HG03442 (cell line): ENCODE measurements around the gene SAP30.

Source experiments
- ATAC-seq: cut with Tn5 transposase; IDR thresholded peaks from one replicate; pipeline ENCODE4 v1.9.1; 2021; ENCODE audit warnings: mild to moderate bottlenecking, moderate library complexity; ENCODE audit not compliant: unreplicated experiment

The SAP30 gene, protein sequence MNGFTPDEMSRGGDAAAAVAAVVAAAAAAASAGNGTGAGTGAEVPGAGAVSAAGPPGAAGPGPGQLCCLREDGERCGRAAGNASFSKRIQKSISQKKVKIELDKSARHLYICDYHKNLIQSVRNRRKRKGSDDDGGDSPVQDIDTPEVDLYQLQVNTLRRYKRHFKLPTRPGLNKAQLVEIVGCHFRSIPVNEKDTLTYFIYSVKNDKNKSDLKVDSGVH

GRCh38 chr4:173370477-173371291 lies at the start of gene SAP30:
SAP30 (plus strand) TSS chr4:173370954; CDS start chr4:173371183, 229 bp downstream.
- ATAC-seq: peak; percentile 65

- ATAC-seq: no peak
Measured at GRCh38 chr4:173325007-173325736, 45.6 kb upstream of the SAP30 start.

- no peak for ATAC-seq
Measured at GRCh38 chr4:173328236-173328901, 42.4 kb upstream of the SAP30 start.

DNA sequence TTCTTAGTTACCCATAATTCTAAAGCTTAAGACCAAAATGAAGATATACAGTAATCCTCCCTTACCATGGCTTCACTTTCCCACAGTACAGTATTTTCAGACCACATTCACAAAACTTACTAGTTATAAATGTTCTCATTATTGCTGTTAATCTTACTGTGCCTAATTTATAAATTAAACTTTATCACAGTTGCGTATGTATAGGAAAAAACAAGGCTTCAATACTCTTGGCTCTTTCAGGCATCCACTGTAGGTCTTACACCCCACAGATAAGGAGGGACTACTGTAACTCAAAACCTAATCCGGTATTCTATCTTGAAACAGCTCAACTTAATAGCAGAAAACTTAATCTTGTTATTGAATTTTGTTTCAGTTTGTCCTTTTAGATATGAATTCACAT lies 40.2 kb upstream of the SAP30 start:
- no peak for ATAC-seq

DNA sequence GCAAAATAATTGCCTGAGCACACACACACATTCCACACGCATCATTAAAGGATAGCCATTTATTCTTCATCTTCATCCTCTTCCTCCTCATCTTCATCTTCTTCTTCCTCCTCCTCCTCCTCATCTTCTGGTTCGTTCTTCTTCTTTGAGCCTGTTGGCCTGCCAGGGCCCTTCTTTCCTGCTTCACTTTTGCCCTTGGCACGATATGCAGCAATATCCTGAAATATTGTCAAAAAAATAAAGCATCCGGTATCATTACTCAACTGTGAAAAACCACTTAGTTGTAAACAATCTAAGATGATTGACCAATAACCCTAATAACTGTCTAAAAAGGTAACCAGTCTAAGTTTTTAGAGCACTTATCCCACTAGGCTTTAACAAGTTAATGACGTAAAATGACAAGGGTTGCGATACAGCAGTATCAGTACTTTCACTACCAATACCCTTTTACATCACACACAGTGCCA lies 38.7 kb upstream of the SAP30 start:
- ATAC-seq: no peak

DNA sequence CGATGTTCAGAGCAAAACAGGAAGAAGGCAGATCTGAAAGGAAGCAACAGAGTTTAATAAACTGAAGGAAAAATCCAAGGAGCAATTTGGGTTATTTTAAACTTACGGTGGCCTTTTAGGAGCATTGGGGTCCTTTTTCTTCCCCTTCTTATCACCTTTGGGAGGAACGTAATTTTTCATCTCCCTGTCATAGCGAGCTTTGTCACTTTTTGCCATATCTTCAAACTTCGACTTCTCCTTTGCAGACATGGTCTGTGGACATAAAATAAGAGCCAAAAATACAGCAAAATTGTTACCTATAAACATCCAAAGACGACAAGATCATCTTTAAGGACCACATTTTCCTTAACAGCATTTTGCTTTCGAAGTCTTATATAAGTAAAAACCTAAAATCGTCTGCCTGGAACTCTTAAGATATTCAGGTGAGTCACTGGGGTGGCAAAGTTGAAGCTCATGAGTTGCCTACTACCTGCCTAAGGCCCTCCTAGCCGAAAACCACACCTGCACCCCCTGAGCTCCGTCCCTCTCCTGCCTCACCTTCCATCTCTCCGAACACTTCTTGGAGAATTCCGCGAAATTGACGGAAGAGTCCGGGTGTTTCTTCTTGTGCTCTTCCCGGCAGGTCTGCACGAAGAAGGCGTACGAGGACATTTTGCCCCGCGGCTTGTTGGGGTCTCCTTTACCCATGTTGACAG lies 37.6 kb upstream of the SAP30 start:
- ATAC-seq: no peak

GRCh38 chr4:173333658-173334084 lies 37.1 kb upstream of the SAP30 start:
- no peak for ATAC-seq

DNA sequence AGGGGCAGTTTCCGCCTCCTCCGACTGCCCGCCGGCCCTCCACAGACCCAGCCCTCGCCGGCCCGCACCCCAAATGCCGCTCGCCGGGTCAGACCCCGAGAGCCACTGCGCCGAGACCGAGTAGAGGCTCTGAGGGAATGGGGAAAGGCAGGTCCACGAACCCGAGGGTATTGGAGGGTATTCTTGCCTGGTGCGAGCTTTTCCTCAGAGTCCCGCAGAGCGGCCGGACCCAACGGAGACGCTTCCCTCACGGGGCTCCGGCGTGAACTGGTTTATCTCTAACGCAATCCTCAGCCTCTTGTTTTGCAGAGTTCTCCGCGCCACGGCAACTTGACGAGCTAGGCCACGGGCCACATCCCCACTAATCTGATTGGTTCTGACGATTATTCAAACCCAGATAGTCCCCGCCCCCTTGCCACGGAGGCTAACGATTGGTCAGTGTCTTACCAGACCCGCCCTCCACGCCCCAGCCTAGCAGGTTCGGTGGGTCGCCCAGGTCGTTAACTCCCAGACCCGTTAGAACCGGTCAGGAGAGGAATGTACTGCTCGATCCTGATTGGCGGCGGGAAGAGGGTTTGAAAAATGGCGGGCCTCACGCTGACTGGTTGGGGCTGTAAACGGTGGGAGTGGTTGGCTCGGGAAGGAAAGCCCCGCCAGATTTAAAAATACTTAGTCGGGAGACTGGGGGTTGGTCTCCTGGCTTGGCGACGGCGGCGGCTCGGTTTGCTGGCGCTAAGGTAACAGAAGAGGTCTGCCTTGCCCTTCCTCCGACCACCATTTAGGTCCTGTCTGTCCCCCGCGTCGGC lies 36.5 kb upstream of the SAP30 start, which contains the start of gene HMGB2:
HMGB2 (minus strand) TSS at position 274 of the 806 bp plus-strand sequence. CDS start 709 bp downstream, outside the sequence.
- ATAC-seq: peak; percentile 93

DNA sequence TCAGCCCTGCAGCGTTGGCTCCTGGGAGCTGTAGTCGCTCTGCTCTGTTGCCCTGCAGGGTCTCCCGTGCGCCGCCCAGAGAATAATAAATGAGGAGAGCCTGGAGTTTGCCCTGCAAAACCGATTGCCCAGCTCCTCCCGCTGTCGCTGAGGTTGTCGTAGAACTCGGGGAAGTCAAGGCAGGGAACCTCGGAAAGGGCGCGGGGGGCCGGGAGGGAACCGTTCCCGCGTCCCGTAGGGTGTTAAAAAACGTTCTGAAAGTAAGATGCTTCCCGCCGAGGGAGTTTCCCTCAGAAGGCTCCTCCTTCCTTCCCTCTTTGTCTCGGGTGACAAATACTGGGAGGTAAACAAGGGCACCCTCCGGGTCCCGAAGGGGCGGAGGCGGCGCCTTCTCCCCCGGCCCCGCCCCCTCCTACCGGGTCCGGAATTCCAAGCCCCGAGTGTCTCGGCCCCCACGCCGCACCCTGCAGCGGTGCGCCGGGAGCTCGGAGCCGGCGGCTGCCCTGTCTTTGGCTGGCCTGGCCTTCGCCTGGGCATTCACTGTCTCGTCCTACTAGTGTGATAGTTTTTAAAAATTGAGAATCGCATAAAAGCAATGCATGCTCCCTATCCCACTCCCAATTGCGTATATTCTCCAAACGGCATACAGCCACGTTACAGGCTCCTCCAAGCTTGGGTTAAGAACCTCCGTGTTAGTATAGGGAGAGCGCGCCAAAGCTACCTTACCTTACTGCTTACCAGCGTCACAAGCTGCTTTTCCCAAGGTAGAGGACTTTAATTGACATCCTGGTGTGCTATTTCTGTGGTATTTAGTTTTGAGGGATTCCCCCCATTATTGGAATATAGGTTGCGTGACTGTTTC lies 35.6 kb upstream of the SAP30 start:
- ATAC-seq: peak; percentile 31

DNA sequence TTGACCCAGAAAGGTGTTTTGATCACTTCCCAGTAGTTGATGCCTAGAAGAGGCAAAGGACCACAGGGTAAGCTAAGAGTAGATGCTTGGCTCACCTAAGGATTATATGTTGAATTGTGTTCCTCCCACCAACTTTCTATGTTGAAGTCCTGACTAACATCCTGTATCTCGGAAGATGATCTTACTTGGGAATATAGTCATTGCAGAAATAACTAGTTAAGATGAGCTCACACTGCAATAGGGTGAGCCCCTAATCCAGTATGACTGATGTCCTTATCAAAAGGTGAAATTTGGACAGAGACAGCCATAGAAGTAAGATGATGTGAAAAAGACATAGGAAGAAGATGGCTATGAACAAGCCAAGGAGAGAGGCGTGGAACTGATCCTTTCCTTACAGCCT lies 33.3 kb upstream of the SAP30 start:
- ATAC-seq: no peak

DNA sequence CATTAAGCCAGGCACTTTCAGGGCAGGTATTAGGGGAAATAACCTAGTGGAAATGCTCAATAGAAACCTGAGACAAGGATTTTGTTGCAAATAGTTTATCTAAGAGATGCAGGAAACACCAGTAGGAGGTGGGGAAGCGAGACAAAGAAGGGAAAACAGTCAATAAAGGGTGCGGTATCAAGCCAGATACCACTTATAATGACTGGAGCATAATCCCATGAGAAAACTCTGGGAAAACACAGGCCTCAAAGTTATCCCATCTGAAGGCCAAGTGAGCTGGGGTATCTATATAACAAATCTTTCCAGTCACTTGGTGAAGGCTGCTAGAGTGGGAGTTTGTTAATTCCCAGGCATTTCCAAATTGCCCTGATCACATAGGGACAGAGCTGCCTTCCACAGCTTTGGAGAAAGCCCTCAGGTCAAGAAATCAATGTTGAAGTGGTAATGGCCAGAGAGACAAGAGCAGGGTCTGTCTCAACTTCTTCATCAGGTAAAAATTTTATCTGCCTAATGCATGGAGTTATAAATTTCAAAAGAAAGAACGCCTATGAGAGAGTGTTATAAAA lies 26.8 kb upstream of the SAP30 start:
- ATAC-seq: no peak

DNA sequence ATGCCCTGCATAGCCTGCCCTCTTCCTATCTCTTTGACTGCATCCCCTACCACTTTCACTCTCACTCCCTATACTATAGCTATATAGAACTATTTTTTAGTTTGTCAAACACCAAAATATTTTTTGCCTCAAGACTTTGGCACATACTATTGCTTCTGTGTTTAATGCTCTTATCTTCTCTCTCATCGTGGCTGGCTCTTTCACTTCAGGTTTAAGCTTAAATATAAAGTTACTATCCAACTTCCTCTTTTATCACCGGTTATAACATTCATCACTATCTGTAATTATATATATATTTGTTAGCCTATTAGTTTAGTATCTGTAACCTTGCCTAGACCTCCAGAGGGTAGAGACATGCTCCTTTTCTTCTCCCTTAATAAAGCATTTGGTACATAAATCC lies 25.1 kb upstream of the SAP30 start:
- ATAC-seq: no peak

DNA sequence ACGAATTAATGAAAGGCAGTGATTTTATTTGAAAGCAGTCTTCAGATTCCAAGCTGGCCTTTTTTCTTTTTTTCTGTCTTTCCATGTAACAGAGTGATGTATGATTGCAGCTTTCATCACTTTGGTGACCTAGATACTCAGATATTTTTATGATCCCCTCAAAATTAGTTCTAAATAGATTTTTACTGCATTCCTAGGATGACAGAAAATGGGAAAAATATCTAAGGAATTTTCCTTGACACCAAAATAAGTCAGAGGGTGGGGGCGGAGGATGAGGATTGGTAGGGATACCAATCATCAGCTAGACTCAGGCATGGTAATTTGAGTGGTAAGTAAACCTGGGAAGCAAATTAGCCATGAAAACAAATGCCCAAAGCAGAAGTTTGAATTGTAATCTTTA lies 24.7 kb upstream of the SAP30 start:
- ATAC-seq: no peak

GRCh38 chr4:173347467-173347866 lies 23.3 kb upstream of the SAP30 start:
- no peak for ATAC-seq

DNA sequence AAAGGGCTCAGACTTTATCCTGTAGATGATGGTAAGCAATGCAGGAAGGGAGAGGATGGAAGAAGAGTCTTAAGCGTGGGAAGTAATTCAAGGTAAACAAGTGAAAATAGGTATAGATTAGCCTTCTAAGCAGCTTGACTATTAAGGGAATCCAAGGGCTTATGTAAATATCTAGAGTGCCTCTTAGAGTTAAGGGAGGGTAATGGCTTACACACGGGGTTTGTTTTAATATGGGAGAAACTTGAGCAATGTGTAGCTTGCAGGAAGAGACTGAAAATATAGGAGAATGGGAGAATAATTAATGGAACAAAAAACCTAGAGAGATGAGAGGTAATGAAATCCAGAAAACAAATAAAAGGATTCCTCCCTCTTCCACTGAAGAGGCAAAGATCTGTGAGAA lies 12.8 kb upstream of the SAP30 start:
- ATAC-seq: no peak

- ATAC-seq: no peak
Measured at GRCh38 chr4:173360587-173361221, 10.1 kb upstream of the SAP30 start.

DNA sequence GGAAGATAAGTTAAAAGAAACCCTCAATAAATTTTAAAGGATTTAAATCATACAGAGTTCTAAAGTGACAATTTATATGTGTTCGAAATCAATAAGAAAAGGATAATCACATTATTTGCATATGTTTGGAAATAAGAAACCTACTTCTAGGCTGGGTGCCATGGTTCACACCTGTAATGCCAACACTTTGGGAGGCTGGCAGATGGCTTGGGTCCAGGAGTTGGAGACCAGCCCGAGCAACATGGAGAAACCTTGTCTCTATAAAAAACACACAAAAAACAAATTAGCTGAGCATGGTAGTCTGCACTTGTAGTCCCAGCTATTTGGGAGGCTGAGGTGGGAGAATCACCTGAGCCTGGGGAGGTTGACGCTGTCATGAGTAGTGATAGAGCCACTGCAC lies 8.1 kb upstream of the SAP30 start:
- ATAC-seq: no peak
